Measurements from ENCODE around the gene TSGA10IP. TPM values are rescaled to one million over a fixed set of nuclear protein-coding genes. Genes with fewer than 3 reads are reported as not detected.
A peak's percentile ranks its signal among the peaks of the same experiment; 100 is the strongest.

The TSGA10IP gene
- total and polyA plus RNA-seq, 11 donors, result 0.51 TPM; not detected in 10

- DNase-seq, result no peak
- Histone ChIP-seq H3K36me3 (no peaks in the 10 kb centered on the region), H3K27ac (no peak overlapping the region), H3K4me3 (no peak overlapping the region), H3K27me3 (peaks cover 0 to 11% (median 0%) of the 10 kb centered on the region in 9 donors), H3K9me3 (no peaks in the 10 kb centered on the region), H3K4me1 (no peaks in the 10 kb centered on the region)
- TF ChIP-seq POLR2A (IDR thresholded peaks at IDR 0.05), result no peak
- no peak for TF ChIP-seq CTCF (IDR thresholded peaks at IDR 0.05)
- WGBS, 4 donors, result 67 to 79% (median 74%) methylated on average over 6 of the region's 6 CpGs
- ATAC-seq, result no peak
- intact Hi-C loops (cut with DNase I), result no loop called here
Measured at GRCh38 chr11:65952052-65952521, 6.8 kb downstream of the TSGA10IP start.

GRCh38 chr11:65953471-65953870 is 8.2 kb downstream of the TSGA10IP start:
- Histone ChIP-seq H3K4me1 (no peaks in the 10 kb centered on the region), H3K27me3 (peaks cover 0 to 11% (median 0%) of the 10 kb centered on the region in 9 donors), H3K4me3 (no peak overlapping the region), H3K9me3 (no peaks in the 10 kb centered on the region), H3K27ac (no peak overlapping the region), H3K36me3 (no peaks in the 10 kb centered on the region)
- 79 to 89% (median 84%) methylated on average over 18 to 20 of the region's 20 CpGs for WGBS, 4 donors
- TF ChIP-seq CTCF (IDR thresholded peaks at IDR 0.05) (no peak), POLR2A (IDR thresholded peaks at IDR 0.05) (no peak)
- DNase-seq (no peak), ATAC-seq (peak in 1 of 4 donors; percentile 15)
- intact Hi-C loops (cut with DNase I), result no loop called here

GRCh38 chr11:65954771-65955170 is 9.5 kb downstream of the TSGA10IP start:
- 67 to 76% (median 75%) methylated on average over 8 of the region's 8 CpGs for WGBS, 4 donors
- TF ChIP-seq CTCF (IDR thresholded peaks at IDR 0.05) (no peak), POLR2A (IDR thresholded peaks at IDR 0.05) (no peak)
- no peak for ATAC-seq

GRCh38 chr11:65958291-65958690 is 13.0 kb downstream of the TSGA10IP start:
- Histone ChIP-seq H3K4me3 (no peak overlapping the region), H3K4me1 (peaks cover 3 to 19% (median 14%) of the 10 kb centered on the region in 12 donors), H3K9me3 (no peaks in the 10 kb centered on the region), H3K27me3 (peaks cover 0 to 6% (median 0%) of the 10 kb centered on the region in 9 donors), H3K27ac (no peak overlapping the region), H3K36me3 (no peaks in the 10 kb centered on the region)
- TF ChIP-seq CTCF (IDR thresholded peaks at IDR 0.05) (no peak), POLR2A (IDR thresholded peaks at IDR 0.05) (no peak)
- DNase-seq, result no peak
- intact Hi-C loops (cut with DNase I), result loop anchor here in 3 of 10 donors (5.0 kb wide), 1 partner anchor 36 kb away; no protein-coding TSS in a partner anchor
- ATAC-seq, result no peak
- 54 to 62% (median 60%) methylated on average over 3 to 4 of the region's 4 CpGs for WGBS, 4 donors

More at GRCh38 chr11:65954771-65955170, 9.5 kb downstream of the TSGA10IP start:
- no peaks in the 10 kb centered on the region for H3K36me3 ChIP-seq
- H3K4me1 ChIP-seq, result no peaks in the 10 kb centered on the region
- H3K27ac ChIP-seq, result no peak overlapping the region
- peaks cover 0 to 11% (median 0%) of the 10 kb centered on the region in 9 donors for H3K27me3 ChIP-seq
- intact Hi-C loops (cut with DNase I), result loop anchor here in 3 of 10 donors (5.0 kb wide), 1 partner anchor 32 kb away; no protein-coding TSS in a partner anchor
- DNase-seq, result no peak
- no peaks in the 10 kb centered on the region for H3K9me3 ChIP-seq
- H3K4me3 ChIP-seq, result no peak overlapping the region

All from heart left ventricle (tissue), 16 donors.